ENCODE data around the gene ECE2. TPM values are rescaled to one million over a fixed set of nuclear protein-coding genes. Genes with fewer than 3 reads are reported as not detected.

The ECE2 gene
- total RNA-seq, 1 experiment from 2014 or later: 0.46 TPM

- TF ChIP-seq ZNF219 (CRISPR knock-in tag; IDR thresholded peaks at IDR 0.05; ENCODE audit: borderline replicate concordance): no peak
- no peak for TF ChIP-seq HMGA2 (CRISPR knock-in tag; IDR thresholded peaks at IDR 0.05)
- peak; percentile 31; the same call in 1 of the 2 replicates for TF ChIP-seq GABPB1 (CRISPR knock-in tag; IDR thresholded peaks at IDR 0.05)
- no peak; the same call in 1 of the 2 replicates for TF ChIP-seq E2F5 (CRISPR knock-in tag; IDR thresholded peaks at IDR 0.05)
- no peak for TF ChIP-seq FOXP1 (CRISPR knock-in tag; IDR thresholded peaks at IDR 0.05; ENCODE audit: borderline replicate concordance)
- no peak for TF ChIP-seq IRF2 (CRISPR knock-in tag; IDR thresholded peaks at IDR 0.05; ENCODE audit: borderline replicate concordance, low read depth)
- TF ChIP-seq TEAD1 (CRISPR knock-in tag; IDR thresholded peaks at IDR 0.05): peak; percentile 81; the same call in 1 of the 2 replicates
- TF ChIP-seq E2F1 (CRISPR knock-in tag; IDR thresholded peaks at IDR 0.05): peak; percentile 29; the same call in 1 of the 2 replicates
- TF ChIP-seq ATF2 (CRISPR knock-in tag; IDR thresholded peaks at IDR 0.05; ENCODE audit: borderline replicate concordance, low read depth): no peak
- TF ChIP-seq NR1H2 (CRISPR knock-in tag; IDR thresholded peaks at IDR 0.05): no peak
- TF ChIP-seq JUN (CRISPR knock-in tag; IDR thresholded peaks at IDR 0.05): 0 out of 2 replicates have a peak, but pooled peaks have one; percentile 32
- peak; percentile 70; the same call in 1 of the 2 replicates for TF ChIP-seq ARID4B (CRISPR knock-in tag; IDR thresholded peaks at IDR 0.05; ENCODE audit: borderline replicate concordance)
- peak; percentile 61; the same call in 1 of the 2 replicates for TF ChIP-seq ERG (CRISPR knock-in tag; IDR thresholded peaks at IDR 0.05)
- TF ChIP-seq PREB (CRISPR knock-in tag; IDR thresholded peaks at IDR 0.05; ENCODE audit: borderline replicate concordance): no peak
- TF ChIP-seq ZBTB21 (CRISPR knock-in tag; IDR thresholded peaks at IDR 0.05; ENCODE audit: borderline replicate concordance): peak; percentile 98
- no peak for TF ChIP-seq MLX (CRISPR knock-in tag; IDR thresholded peaks at IDR 0.05)
- 0 out of 2 replicates have a peak, but pooled peaks have one; percentile 67 for TF ChIP-seq ZMAT4 (CRISPR knock-in tag; IDR thresholded peaks at IDR 0.05)
- TF ChIP-seq USF1 (CRISPR knock-in tag; IDR thresholded peaks at IDR 0.05): peak; percentile 71
- TF ChIP-seq IRF1 (CRISPR knock-in tag; IDR thresholded peaks at IDR 0.05): no peak
- peak; percentile 97 for TF ChIP-seq SP1 (CRISPR knock-in tag; conservative IDR thresholded peaks at IDR 0.05)
- TF ChIP-seq CBFB (CRISPR knock-in tag; IDR thresholded peaks at IDR 0.05; ENCODE audit: low read depth): no peak
- no peak for TF ChIP-seq NR2C2 (CRISPR knock-in tag; IDR thresholded peaks at IDR 0.05)
- no peak for TF ChIP-seq RORB (CRISPR knock-in tag; IDR thresholded peaks at IDR 0.05)
- TF ChIP-seq NFYB (CRISPR knock-in tag; conservative IDR thresholded peaks at IDR 0.05; ENCODE audit: low read depth): no peak
These were observed 60.1 kb downstream of the ECE2 start (continued) for GRCh38 chr3:184335661-184336546.

All from WTC11 (cell line).